ENCODE data around the gene NBPF12.
"Not testable (repeated sequence)": the region's sequence is repeated elsewhere in the genome, so short reads cannot be mapped to it uniquely, and the experiment has no call there.

DNA sequence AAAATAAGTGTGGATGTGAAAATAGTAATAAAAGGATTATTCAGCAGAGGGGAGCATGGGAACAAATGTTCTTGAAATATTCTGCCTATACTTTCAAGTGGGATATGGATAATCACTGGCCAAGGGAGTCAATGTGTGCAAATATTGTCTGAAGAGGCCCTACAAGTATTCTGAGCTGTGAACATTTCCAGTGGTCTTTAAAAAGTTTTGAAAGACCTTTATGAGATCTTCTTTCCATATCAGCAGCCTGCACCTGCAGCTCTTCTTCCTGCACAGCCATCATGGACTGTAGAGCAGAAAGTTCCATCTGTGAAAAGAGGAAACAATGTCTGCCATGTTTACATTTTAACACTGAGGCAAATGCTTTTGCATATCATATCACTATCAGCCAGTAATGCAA lies 106.4 kb downstream of the NBPF12 start:
- TF ChIP-seq, protein P1, sequence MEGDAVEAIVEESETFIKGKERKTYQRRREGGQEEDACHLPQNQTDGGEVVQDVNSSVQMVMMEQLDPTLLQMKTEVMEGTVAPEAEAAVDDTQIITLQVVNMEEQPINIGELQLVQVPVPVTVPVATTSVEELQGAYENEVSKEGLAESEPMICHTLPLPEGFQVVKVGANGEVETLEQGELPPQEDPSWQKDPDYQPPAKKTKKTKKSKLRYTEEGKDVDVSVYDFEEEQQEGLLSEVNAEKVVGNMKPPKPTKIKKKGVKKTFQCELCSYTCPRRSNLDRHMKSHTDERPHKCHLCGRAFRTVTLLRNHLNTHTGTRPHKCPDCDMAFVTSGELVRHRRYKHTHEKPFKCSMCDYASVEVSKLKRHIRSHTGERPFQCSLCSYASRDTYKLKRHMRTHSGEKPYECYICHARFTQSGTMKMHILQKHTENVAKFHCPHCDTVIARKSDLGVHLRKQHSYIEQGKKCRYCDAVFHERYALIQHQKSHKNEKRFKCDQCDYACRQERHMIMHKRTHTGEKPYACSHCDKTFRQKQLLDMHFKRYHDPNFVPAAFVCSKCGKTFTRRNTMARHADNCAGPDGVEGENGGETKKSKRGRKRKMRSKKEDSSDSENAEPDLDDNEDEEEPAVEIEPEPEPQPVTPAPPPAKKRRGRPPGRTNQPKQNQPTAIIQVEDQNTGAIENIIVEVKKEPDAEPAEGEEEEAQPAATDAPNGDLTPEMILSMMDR (IDR thresholded peaks at IDR 0.05): not testable (repeated sequence)
- not testable (repeated sequence) for TF ChIP-seq EP300 (IDR thresholded peaks at IDR 0.05)

All from suprapubic skin (tissue), 3 donors.